HG03139 (cell line): ENCODE results near the gene PRDM4.

Experiments used
- ATAC-seq: cut with Tn5 transposase; IDR thresholded peaks from one replicate; pipeline ENCODE4 v1.9.1; 2021; ENCODE audit not compliant: unreplicated experiment

PRDM4 gene, protein sequence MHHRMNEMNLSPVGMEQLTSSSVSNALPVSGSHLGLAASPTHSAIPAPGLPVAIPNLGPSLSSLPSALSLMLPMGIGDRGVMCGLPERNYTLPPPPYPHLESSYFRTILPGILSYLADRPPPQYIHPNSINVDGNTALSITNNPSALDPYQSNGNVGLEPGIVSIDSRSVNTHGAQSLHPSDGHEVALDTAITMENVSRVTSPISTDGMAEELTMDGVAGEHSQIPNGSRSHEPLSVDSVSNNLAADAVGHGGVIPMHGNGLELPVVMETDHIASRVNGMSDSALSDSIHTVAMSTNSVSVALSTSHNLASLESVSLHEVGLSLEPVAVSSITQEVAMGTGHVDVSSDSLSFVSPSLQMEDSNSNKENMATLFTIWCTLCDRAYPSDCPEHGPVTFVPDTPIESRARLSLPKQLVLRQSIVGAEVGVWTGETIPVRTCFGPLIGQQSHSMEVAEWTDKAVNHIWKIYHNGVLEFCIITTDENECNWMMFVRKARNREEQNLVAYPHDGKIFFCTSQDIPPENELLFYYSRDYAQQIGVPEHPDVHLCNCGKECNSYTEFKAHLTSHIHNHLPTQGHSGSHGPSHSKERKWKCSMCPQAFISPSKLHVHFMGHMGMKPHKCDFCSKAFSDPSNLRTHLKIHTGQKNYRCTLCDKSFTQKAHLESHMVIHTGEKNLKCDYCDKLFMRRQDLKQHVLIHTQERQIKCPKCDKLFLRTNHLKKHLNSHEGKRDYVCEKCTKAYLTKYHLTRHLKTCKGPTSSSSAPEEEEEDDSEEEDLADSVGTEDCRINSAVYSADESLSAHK

DNA sequence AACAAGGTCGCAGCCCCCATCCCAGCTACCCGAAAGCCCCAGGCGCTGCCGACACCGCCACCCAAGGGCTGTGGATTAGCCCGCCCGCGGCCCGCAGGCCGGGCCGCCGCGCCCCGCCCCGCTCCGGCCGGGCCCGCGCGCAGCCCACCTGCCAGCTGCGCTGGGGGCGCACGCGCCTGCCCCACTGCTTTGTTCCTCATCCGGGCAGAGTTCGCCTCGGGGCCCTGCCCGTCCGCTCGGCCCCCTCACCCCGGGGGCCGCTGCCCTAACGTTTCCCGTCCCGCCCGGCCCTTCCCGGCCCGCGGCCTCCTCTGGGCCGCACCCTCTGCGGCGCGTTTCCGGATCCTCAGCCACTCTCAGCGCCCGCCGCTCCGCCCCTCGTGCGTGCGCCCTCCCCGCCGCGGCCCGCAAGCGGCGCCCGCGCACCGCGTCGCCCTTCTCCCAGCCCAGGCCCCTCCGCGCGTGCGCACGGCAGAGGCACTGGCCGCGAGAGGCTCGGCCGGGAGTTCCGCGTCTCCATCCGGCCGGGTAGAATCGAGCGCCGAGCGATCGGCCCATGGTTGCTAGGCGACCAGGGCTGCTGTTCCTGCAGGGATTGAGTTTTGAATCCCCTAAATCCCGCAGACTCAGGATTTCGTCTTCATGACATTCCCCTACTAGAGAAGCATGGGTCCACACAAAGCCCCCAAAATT is at the start of gene PRDM4:
PRDM4 (minus strand) TSS at position 329 of the 693 bp plus-strand sequence. CDS start 622 bp downstream, outside the sequence.
- peak; percentile 90 for ATAC-seq

DNA sequence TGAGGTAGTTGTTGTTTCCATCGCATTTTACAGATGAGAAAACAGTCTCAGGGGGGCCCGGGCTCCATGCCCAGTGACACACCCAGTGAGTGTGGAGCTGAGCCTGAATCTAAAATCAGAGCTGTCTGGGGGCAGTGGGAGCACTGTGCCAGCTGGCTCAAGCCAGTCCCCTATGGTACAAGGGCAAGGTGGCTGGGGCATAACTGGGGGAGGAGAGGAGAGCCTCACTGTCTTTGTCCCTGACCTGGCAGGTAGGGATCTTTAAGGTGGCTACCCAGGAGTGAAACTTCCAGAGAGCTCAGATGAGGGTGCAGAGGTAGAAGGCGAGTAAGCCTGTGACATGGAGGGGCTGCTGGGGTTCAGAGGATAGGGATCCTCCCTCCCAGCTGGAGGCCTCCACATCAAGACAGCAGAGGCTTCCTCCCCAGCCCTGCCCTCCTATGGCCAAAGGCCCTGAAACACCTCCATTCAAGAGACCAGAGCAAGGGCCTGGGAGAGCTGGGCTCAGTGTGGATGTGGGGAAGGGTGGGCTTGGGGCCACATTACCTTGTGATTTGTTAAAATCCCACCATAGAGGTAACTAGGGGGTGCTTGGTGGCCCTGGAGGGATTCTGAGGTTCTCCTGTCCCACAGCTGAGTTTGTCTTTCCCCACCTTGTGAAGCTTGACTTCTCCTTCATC is 46.7 kb upstream of the PRDM4 start:
- no peak for ATAC-seq

- no peak for ATAC-seq
These were observed 44.7 kb upstream of the PRDM4 start for GRCh38 chr12:107805488-107806180.

DNA sequence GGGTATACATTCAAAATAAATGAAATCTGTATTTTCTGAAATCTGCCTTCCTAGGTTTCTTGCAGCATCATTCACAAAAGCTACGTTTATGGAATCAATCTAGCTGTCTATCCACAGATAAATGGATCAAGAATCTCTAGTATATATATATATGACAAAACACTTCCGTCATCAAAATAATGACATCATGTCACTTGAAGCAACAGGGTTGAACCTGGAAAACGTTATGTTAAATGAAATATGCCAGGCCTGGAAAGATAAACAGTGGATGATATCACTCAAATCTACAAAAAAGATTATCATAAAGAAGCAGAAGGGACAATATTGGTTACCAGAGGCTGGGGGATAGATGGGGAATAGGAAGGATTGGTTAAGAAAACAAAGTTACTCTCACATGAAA is 42.2 kb upstream of the PRDM4 start:
- no peak for ATAC-seq

DNA sequence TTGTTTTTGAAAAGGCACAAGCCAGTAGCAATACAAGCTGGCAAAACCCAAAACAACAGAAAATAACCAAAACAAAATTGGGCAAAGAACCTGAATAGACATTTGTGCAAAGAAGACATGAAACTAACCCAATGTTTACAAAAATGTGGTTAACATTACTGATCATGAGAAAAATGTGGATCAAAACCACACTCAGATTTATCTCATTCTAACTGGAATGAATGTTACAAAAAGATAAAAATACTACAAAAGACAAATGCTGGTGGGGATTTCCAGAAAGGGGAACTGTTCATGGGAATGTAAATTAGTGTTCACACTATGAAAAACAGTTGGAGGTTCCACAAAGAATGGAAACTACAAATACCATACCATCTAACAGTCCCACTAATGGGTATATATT is 40.2 kb upstream of the PRDM4 start:
- no peak for ATAC-seq

- ATAC-seq: no peak
These were observed 37.6 kb upstream of the PRDM4 start for GRCh38 chr12:107798580-107798979.

- ATAC-seq: no peak
These were observed 33.5 kb upstream of the PRDM4 start for GRCh38 chr12:107794451-107794850.

DNA sequence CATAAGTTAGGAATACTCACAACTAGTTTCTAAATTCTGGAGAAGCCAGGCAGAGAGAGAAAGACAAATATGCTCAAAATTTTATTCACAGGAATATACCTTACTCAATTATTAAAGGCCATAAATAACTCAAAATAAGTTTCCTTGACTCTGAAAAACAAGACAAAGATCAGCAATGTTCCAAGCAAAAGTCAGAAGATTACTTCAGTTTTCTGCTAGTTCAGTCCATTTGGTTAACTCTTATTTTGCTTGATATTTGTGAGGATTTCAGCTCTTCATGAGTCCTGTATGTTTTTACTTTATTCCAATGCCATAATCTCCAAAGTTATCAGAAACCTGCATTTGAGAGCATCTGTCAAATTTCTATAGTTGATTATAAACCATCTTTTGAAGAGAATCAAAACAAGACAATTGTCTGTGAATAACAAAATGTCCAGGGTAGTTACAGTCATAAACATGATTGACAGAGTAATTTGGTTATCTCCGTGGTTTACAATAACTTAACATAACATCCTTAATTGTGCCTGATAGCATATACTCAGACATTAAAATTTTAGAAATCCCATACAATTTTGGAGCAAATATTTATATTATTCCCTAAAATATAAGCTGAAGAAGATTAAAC is 30.6 kb upstream of the PRDM4 start:
- ATAC-seq: no peak

- ATAC-seq: no peak
These were observed 27.9 kb upstream of the PRDM4 start for GRCh38 chr12:107788690-107789458.

DNA sequence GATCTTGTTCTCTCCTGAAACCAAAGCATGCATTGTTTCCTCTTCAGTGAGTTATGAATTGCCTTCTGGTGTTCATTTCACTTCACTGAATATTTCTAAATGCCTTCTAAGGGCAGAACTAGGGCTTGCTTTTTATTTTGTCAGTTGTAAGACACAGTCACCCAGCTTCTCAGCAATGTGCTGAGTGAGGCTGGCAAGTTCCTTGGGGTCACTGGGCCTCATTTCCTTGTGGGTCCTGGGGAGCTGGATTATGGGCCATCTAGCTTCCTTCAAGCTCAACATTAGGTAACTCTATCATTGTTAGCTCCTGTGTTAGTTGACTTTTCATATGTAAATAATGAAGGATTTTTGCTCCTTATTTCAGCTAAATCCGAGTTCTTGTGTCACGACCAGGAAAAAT is 27.3 kb upstream of the PRDM4 start:
- no peak for ATAC-seq

DNA sequence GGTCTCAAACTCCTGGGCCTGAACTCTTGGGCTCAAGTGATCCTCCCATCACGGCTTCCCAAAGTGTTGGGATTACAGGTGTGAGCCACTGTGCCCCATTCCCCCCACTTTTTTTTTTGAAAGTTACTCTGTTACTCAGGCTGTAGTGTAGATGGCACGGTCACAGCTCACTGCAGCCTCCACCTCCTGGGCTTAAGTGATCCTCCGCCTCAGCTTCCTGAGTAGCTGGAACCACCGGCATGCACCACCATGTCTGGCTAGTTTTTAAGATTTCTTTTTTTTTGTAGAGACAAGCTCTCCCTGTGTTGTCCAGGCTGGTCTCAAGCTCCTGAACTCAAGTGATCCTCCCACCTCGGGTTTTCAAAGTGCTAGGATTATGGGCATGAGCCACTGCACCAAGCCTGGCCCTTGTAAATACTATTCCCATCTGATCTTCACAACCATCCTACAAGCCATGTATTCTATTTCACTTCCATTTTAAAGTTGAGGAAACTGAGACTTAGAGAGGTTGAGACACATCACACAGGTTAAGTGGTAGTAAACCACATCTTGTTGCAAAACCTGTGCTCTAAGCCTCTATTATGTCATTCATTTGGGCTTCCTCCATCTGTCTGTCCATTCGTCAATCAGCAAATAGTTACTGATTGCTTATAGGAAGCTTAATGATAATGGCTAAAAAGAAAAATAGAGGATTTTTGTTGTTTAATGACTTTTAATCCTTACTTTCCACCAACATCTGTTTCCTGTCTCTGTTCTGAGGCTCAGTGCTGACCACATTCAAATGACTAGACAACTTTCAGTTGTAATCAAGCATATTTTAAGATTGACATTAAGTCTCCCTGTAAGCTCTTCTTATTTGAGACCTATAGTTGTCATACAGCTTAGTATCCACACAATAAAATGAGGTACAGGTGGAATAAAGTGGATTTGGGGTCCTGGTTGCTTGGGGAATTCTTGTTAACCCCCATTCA is 22.8 kb upstream of the PRDM4 start:
- peak; percentile 58 for ATAC-seq

GRCh38 chr12:107782067-107782466 is 21.1 kb upstream of the PRDM4 start:
- ATAC-seq: no peak

GRCh38 chr12:107780298-107780697 is 19.4 kb upstream of the PRDM4 start:
- ATAC-seq: no peak

GRCh38 chr12:107779077-107779831 is 18.3 kb upstream of the PRDM4 start:
- ATAC-seq: peak; percentile 50

DNA sequence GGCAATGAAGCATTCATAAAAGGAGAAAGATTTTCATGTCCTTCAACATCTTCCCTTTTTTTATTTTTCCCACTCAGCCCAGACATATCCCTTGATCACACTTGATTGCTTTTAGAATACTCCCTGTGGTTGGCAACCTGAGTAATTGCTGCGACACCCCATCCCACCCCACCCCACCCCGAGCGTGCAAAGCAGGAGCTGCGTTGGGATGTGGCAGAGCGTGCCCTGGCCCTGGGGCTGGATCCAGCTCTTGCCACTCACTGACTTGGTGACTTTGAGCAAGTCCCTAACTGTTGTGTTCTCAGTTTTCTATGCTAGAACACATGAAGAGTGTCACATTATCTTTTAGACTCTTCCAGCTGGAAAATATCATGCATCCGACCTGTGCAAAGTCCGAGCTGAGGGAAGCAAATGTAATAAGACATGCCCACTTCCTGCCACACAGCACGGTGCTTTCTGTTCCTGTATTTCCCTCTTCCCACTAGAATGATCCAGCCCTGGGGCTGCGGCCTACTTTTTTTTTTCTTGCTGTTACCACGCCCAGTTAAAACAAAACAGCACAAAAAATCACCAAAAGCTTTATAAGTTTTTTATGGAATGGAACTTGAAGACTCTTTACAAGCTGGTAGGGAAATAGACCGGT is 17.6 kb upstream of the PRDM4 start:
- ATAC-seq: no peak

GRCh38 chr12:107776171-107776570 is 15.2 kb upstream of the PRDM4 start:
- no peak for ATAC-seq
